ENCODE measurements around the gene KIFC3.
"Not testable (repeated sequence)": the region's sequence is repeated elsewhere in the genome, so short reads cannot be mapped to it uniquely, and the experiment has no call there.

KIFC3 gene

GRCh38 chr16:57752581-57753447 is 49.5 kb downstream of the KIFC3 start:
- DNase-seq = no peak

GRCh38 chr16:57752203-57752580 is 50.1 kb downstream of the KIFC3 start:
- DNase-seq = no peak

- DNase-seq = no peak
Measured at GRCh38 chr16:57751539-57752202, 50.6 kb downstream of the KIFC3 start.

- no peak for DNase-seq
Measured at GRCh38 chr16:57750796-57751538, 51.3 kb downstream of the KIFC3 start.

- no peak for DNase-seq
Measured at GRCh38 chr16:57749856-57750452, 52.3 kb downstream of the KIFC3 start.

- no peak for DNase-seq
Measured at GRCh38 chr16:57749101-57749692, 53.1 kb downstream of the KIFC3 start.

GRCh38 chr16:57748596-57748995 is 53.7 kb downstream of the KIFC3 start:
- DNase-seq = no peak

- DNase-seq = no peak
Measured at GRCh38 chr16:57747996-57748395, 54.3 kb downstream of the KIFC3 start.

- DNase-seq = no peak
Measured at GRCh38 chr16:57747496-57747895, 54.8 kb downstream of the KIFC3 start.

- DNase-seq = no peak
Measured at GRCh38 chr16:57747091-57747490, 55.2 kb downstream of the KIFC3 start.

- DNase-seq = not testable (repeated sequence)
Measured at GRCh38 chr16:57746316-57746715, 56.0 kb downstream of the KIFC3 start.

GRCh38 chr16:57745768-57746167 is 56.5 kb downstream of the KIFC3 start:
- no peak for DNase-seq

- DNase-seq = no peak
Measured at GRCh38 chr16:57744642-57744903, 57.7 kb downstream of the KIFC3 start.

GRCh38 chr16:57743886-57744641 is 58.2 kb downstream of the KIFC3 start:
- no peak for DNase-seq

GRCh38 chr16:57743458-57743857 is 58.8 kb downstream of the KIFC3 start:
- DNase-seq = no peak

GRCh38 chr16:57742543-57742942 is 59.7 kb downstream of the KIFC3 start:
- no peak for DNase-seq

GRCh38 chr16:57741660-57742191 is 60.6 kb downstream of the KIFC3 start:
- no peak for DNase-seq

GRCh38 chr16:57740423-57741071 is 61.7 kb downstream of the KIFC3 start:
- DNase-seq = no peak

GRCh38 chr16:57739756-57740422 is 62.4 kb downstream of the KIFC3 start:
- DNase-seq = no peak

GRCh38 chr16:57738844-57739243 is 63.4 kb downstream of the KIFC3 start:
- DNase-seq = no peak
